ENCODE data around the gene VAV2.

The VAV2 gene

GRCh38 chr9:133826289-133827085 is 165.6 kb downstream of the VAV2 start:
- no peak for TF ChIP-seq CTCF (IDR thresholded peaks at IDR 0.05)

DNA sequence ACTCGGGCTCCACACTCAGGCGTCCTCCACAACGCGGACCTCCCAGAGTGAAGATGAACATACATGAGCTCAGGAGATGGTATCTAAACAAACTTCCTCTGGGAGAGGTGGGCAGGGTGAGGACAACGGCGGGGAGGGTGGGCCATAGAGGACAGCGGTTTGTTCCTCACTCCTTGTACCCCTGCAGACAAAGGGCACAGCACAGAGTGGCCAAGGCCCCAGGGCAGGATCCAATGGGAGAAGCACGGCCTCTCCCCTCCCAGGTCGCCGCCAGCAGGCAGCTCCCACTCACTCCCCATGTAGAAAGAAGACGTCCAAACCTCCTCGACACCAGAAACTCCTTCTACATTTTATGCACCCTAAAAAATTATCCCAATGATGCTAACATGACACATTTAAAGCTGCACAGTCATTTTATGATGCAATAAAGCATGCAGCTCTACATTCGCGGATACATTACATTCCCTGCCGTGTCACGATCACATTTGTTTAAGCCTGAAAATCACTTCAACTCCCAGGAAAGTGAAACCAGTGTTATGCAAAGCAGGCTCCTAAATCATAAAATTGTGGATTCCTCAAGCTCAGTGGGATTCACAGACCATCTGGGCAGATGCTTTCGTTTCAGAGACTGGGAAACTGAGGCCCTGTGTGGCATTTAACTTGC is 166.4 kb downstream of the VAV2 start:
- TF ChIP-seq CTCF (IDR thresholded peaks at IDR 0.05): no peak

DNA sequence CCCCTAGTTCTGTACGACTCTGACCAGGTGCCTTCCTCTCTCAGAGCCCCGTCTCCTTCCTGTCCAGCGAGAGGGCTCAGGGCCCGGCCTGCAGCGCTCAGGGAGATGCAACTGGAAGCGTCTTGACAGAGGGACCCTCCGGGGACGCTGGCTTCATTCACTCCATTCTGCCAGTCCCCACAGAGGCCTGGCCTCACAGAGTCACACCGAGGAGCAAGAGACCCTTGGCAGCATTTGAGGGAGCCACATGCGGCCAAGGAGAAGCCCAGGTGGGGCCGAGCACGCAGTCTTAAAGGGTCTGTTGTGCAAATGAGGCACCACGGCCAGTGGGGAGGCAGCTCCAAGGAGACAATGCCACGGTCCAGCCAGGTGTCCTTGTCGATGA is 167.3 kb downstream of the VAV2 start:
- no peak for TF ChIP-seq CTCF (IDR thresholded peaks at IDR 0.05)

DNA sequence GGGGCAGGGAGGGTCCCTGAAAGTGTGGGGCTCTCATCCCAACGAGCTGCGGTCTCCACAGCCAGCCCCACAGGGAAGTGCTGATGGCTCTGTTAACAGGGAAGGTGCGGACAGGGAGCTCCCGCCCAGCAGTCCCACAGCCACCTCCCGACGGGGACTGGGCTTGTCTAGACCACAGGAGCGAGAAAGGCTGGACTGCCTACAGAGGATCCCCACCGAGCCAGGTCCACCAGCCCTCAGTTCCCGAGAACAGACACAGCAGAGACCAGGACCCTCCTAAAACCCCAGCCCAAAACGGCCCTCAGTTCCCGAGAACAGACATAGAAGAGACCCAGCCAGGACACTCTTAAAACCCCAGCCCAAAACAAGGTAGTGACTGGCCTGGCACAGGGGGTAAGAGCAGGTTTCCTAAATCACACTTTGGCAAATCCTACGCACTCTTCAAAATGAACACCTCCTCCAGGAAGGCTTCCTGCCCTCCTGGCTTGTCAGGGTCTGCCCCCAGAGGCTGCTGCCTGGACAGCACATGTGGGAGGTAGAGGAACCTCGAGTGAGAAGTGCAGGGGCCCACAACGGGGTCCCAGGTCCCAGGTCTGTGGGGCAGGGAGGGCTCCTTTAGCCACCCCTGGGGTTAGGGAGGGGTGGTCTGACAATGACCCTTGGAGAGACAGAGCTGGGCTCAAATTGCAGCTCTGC is 167.9 kb downstream of the VAV2 start:
- no peak for TF ChIP-seq CTCF (IDR thresholded peaks at IDR 0.05)

DNA sequence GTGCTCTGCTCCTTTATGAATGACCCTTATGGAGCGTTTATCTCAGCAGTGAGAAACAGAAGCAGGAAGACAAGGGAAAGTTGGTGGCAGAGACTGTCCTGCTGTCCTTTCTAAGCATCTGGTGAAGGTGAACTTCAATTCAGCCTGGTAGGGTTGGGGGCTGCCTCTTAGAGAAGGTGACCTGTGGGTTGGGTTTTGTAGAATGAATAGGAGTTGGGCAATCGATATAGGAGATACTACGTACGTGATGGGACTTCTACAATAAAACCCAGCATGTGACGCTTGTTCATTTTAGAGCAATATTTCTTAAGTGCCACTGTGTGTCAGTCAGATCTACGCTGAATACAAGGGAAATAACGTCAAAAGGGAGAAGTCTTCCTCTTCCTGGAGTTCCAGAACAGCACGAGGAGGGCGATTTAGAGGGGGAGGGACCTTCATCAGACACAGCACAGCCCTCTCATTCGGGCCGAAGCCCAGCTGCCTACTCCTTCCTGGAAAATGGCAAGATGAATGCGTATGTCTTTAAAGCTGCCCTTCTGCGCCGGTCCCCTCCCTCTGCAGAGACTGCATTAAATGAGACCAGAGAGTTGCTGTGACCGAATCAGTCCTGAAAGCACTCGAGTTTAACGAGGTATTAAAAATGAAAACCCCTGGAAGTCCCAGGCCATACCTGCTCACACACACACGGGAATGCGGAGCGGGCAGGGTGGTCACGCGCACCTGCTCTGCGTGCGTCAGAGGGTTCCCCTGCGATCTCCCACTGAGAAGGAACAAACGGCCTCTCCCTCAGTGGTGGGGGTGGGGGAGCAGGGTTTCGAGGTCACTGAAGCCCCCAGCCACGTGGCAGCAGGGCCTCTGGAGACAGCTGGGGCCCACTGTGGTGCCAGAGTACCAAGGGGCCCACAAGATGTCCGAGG is 168.7 kb downstream of the VAV2 start:
- TF ChIP-seq CTCF (IDR thresholded peaks at IDR 0.05): no peak

- no peak for TF ChIP-seq CTCF (IDR thresholded peaks at IDR 0.05)
These were observed 169.6 kb downstream of the VAV2 start for GRCh38 chr9:133822430-133823065.
